HG02798 (cell line): ENCODE data around the gene DCTN3.
"Not testable (repeated sequence)": the region's sequence is repeated elsewhere in the genome, so short reads cannot be mapped to it uniquely, and the experiment has no call there.

Source experiments
- ATAC-seq: cut with Tn5 transposase; IDR thresholded peaks from one replicate; pipeline ENCODE4 v1.9.1; 2021; ENCODE audit warnings: mild to moderate bottlenecking; ENCODE audit not compliant: unreplicated experiment, poor library complexity

Gene DCTN3

DNA sequence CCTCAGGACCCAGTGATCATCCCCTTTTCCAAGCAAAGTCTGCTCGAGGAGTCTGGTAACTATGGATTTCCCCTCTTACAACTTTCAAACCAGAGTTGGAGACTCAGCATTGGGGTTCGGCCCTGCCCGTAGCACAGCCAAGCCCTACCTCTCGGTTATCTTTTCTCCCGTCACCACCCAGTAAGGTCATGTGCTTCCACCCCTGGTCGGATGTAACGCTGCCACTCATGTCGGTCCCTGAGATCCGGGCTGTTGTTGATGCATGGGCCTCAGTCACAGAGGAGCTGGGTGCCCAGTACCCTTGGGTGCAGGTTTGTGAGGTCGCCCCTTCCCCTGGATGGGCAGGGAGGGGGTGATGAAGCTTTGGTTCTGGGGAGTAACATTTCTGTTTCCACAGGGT, 27.4 kb upstream of the DCTN3 start:
- no peak for ATAC-seq

DNA sequence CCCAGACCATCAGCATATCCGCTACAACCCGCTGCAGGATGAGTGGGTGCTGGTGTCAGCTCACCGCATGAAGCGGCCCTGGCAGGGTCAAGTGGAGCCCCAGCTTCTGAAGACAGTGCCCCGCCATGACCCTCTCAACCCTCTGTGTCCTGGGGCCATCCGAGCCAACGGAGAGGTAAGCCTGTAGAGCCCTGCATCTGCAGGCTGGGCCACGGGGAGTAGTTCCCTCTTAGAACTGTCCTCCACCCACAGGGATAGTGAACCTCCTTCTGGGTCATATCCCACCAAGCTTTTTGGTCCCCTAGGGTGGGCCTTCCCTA, 26.7 kb upstream of the DCTN3 start:
- ATAC-seq, result no peak

DNA sequence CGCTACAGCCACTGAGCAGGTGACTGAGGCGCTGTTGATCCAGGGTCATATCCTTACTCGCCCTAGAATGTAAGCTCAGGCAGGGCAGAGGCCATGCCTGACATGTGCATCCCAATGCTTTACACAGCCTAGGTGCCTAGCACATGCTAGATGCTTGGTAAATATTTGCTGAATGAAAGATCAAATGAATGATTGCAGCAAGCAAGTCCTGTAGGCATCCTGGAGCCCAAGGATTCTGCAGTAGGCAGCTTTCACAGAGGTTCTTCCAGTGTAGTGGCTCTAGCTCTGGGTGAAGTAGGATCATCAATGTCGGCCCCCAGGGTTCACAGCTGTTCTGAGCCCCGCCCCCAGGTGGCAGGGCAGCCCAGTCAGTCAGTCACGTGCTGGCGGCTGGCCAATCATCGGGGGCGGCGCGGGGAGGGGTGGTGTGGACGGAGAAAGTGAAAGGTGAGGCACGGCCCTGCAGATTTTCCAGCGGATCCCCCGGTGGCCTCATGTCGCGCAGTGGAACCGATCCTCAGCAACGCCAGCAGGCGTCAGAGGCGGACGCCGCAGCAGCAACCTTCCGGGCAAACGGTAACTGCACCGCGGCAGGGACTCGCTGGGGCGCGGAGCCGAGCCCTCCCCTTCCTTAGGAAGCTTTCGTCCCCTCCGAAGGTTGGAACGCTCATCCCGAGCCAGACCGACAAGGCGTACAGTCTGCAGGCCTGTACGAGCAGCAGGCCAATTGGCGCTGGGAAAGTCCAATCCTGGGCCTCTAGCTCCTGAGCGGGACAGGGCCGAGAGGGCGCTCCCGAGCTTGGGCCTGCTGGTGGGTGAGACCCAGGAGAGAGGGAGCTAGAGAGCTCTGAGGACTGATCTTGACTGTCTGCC, 26.2 kb upstream of the DCTN3 start, which contains the start of gene GALT:
Gene GALT (plus strand): TSS at position 465 of the 873 bp plus-strand sequence. CDS start 30 bp downstream, at position 495.
- peak; percentile 92 for ATAC-seq

DNA sequence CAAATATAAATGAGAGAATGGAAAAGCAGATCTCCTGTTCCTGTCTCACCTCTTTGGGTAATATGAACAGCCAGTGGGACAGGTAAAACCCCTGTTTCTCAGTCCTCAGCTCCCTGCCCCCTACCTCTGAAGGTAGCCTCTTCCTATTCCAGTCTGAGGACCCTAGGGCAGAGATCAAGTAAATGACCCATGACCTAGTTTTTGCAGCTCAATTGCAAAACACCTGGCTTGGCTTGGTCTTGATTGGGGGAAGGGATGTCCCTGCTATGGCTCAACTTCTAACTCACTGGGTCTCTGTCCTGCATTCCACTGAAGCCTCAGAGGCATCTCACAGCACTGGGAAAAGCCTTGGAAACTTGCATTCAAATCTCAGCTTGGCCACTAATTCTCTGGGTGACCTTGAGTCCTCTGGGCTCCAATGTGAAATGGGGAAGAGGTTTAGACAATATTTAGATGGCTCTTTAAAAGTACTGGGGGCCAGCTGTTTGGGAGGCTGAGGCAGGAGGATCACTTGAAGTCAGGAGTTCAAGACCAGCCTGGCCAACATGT, 24.5 kb upstream of the DCTN3 start:
- no peak for ATAC-seq

DNA sequence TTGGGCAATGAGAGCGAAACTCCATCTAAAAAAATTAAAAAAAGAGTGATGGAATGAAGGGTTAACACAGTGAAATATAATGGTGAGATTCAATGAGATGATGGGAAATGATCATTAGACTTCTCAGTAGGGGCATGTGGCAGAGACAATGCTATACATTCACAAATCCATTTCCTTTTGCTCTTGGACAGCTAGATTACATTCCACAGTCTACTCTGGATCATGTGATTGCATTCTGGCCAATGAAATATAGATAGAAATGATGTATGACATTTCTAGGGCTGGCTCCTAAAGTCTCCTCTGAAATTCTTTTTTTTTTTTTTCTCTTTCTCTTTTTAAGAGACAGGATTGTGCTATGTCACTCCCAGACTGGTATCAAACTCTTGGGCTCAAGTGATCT, 22.4 kb upstream of the DCTN3 start:
- ATAC-seq, result no peak

DNA sequence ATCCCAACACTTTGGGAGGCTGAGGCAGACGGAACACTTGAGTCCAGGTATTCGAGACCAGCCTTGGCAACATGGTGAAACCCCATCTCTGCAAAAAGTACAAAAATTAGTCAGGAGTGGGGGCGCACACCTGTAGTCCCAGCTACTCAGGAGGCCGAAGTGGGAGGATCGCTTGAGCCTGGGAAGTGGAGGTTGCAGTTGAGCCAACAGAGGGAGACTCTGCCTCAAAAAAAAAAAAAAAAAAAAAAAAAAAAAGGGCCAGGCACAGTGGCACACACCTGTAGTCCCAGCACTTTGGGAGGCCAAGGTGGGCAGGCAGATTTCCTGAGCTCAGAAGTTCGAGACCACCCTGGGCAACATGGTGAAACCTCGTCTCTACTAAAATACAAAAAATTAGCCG, 19.0 kb upstream of the DCTN3 start:
- not testable (repeated sequence) for ATAC-seq

DNA sequence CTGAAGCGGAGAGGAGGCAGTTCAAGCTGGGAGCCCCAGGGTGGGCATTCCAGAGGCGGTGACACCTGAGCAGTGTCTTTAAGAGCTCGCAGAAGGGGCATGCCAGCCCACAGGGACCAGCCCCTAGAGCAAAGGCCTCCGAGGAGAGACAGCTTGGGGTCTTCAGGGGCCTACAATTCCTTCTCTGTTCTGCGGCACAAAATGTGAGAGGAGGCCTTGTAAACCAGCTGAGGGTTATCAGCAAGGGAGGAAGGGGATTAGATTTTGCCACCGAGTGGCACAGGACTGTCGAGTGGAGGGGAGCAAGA, 17.8 kb upstream of the DCTN3 start:
- no peak for ATAC-seq

DNA sequence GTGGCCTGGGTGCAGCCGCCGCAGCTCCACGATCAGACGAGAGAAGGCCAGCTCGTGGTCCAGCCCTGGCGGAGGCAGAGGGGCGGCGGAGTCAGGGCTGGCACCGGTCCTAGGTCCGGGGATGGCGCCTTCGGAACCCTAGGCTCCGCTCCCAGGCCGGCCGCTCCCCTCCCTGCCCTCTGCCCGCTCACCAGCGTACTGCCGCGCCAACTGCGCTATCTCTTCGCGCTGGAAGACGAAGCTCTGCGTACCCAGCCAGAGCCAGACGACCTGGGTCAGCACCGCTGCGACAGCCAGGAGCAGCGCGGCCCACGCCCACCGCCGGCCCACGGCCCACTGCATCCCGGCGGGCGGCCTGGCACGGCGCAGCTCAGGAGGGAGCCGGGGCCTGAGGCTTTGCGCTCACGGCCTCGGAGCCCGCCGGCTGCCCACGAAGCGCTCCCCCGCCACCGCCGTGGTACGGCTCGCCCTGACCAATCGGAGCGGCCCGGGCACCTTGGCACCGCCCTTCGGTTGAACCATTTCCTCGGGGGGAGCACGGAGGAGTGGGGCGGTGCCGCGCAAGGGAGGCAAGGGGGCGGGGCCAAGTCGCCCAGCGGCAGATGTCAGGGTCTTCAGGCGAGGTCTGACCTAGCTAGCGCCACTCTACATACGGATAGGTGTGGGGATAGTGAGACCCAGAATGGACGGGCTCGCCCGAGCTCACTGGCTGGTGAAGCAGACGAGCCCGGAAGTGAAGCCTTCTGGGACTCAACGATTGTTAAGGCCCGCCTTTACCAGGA, 17.3 kb upstream of the DCTN3 start, which contains the start of gene SIGMAR1:
Gene SIGMAR1 (minus strand): TSS at position 432 of the 782 bp plus-strand sequence. CDS start 90 bp downstream, at position 342.
- ATAC-seq, result peak; percentile 93

DNA sequence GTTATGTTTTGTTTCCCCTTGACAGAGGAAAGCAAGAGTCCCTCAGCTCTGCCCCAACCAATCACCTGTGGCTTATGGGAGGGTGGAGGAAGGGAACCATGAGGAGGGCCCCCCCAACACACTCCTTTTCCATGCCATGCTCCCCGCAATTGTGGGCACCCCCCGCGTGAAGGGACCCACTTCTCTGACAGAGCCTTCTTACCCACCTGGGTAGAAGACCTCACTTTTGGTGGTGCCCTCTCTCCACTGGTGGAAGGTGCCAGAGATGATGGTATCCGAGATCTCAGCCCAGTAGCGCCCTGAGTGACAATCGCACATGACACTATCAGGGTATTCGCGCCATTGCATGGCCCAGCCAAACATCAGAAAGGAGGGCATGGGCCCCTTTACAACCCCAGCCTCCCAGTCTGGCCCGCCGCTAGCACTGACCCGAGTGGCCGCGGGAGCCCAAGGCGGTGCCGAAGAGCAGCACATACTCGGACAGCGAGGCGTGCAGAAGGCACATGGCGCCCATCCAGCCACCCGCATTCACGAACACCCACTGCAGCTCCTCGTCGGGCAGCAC, 16.6 kb upstream of the DCTN3 start:
- no peak for ATAC-seq

DNA sequence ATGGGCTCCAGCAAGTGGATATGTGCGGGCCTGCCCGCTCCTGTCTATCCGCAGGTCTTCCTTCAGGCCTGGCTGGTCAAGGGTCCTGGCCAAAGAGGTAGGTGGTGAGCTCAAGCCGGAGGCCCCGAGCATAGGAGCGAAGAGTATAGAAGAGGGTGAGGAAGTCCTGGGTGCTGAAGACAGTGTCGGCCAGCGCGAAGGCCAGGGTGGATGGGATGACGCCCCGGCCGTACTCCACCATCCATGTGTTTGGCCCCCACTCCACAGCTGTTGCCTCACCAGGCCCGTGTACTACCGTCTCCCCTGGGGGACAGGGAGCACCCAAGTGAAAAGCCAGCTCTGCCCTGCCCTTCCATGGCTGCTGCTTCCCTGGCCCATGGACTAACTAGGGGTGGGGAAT, 15.3 kb upstream of the DCTN3 start:
- no peak for ATAC-seq

DNA sequence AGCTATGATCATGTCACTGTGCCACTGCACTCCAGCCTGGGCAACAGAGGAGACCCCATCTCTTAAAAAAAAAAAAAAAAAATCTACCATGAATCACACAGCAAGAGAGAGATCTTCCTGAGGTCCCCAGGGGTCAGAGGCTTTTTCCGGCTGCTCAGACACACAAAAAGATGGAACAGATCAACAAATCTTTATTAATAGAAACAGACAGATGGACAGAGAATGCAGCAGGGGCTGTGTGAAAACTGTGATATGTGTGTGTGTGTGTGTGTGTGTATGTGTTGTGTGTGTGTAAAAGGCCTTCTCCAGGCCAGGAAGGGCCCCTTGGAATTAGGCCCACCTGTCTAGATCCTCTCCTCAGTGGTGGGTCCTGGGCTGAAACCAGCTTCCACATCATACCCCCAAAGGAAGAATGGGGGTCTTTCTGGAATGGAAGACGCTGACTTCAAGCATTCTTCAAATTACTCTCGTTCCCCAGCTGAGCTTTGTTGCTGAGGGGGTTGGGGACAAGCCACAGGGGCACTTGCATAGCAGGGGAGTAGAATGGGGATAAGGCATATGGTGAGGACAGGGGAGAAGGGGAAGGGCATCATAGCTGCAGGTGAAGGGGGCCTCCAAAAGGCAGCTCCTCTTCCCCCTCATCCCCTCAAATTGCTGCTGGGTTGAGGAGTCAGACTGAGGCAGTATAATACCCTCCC, 14.4 kb upstream of the DCTN3 start:
- no peak for ATAC-seq

DNA sequence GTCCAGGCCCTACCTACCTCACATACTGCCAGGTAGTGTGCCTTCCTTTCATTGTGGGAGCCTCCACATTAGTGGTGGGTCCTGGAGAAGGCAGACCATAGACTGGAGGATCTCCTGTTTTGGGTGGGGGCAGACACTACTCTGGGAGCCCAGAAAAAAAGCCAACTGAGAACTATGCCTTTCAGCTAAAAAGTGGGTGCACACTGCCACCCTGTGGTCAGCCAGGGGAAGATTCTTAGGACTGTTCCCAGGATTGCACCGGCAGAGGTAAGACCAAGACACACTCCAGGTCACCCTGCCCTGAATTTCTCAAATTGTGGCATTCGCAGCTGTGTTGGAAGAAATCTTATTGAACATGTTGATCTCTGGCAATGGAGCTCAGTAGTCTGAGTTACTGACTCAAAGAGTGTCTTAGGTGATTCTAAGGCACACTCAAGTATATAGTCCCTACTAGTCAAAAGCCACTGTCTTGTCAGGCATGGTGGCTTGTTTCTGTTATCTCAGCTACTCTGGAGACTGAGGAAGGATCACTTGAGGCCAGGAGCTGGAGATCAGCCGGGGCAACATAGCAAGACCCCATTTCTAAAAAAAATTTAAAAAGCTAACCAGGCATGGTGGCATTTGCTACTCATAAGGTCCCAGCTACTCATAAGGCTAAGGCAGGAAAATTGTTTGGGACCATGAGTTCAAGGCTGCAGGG, 13.7 kb upstream of the DCTN3 start:
- peak; percentile 31 for ATAC-seq

DNA sequence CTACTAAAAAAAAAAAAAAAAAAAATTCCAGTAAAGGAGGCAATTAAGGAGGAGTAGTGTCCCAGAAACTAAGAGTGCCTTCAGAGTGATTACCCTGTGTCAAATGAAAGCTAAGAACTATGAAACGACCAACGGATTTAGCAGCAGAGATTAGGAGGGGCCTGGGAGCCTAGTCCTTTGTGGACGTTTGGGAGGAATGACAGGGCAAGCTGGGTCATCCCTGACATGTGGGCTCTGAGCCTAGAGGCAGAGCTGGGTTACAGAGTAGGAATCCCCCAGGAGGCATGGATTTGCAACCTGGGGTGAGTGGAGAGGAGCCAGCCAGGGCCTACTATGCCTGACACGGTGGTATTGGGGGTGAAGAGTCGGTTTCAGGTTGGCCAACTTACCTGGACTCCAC, 12.9 kb upstream of the DCTN3 start:
- ATAC-seq, result no peak

DNA sequence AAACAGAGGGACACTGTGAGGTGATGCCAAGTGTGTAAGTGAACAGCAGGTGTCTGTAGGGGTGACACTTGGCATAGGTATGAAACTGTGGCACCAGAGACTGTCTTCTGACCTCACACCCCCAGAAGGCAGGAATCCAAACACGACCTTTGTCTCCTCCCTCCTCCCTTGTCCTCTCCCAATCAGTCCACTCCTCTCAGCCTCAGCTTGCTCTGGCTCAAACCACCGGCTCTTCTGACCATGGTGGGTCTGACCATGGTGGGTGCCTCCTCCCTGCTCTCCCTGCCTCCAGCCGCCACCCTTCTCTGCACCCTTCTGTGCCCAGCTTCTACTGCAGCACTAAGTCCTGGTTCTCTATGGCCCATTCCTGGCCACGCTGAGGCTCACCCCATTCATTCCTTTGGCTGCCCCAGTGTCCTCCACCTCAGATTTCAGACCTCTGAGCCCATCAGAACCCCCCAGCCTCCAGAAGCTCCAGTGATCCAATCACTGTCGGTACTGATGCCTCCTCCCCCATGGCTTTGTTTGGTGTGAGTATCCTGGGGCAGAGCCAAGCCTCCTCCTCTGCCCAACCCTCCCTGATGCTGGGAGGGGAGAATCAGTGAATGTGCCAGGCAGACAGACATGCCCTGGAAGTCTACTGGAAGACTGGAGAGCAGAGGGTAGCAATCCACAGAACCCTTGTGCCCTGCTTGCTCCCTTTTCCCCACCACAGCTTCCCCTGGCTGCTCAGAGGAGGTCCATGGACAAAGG, 10.3 kb upstream of the DCTN3 start:
- no peak for ATAC-seq

DNA sequence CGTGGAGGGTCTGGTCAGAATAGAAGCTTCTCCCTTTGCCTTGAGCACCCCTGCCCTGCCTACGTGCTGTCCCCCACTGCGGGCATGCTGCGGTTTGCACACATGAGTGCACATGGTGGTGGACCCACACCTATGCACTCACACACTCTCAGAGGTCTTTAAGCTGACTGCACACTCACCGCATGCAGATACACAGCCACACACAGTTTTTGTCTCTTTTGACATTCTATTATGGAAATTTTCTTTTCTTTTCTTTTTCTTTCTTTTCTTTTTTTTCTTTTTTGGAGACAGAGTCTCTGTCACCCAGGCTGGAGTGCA, 9.2 kb upstream of the DCTN3 start:
- ATAC-seq, result no peak

DNA sequence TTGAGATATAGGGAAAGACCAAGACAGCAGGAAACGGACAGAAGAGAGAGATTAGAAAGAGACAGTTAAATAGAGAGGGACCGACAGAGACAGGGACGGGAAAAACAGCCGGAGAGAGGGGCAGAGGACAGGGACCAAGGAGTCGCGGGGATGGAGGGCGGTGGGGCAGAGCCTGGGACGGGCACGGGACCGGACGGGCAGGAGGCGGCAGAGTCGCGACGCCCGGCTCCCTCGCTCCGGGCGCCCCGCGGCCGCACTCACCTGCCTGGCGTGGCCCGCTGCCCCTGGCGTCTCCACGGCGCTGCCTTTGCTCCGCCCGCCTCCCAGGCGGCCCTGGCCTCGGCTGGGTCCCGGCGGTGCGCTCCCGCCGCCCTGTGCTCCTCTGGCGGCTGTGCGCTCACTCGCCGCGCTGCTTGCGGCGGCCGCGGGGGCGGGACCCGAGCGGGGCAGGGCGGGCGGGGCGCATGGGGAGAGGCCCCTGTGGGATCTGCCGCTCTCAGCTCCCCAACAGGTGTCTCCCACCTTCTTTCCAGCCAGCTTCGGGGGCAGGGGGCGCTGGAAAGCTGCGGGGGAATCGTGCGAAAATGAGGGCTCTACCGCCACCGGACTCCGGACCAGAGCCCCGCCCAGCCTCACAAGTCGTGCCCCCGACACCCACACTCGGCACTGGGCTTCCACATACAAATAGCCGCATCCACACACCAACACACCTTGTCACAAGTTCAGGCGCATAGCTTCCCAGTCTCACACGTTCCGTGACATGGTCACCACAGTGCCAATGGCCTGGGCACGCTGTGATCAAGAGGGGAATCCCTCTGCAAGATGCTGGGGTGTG, 8.6 kb upstream of the DCTN3 start, which contains the start of gene ARID3C:
Gene ARID3C (minus strand): TSS at position 411 of the 835 bp plus-strand sequence. CDS start 1,052 bp downstream, outside the sequence.
- peak; percentile 54 for ATAC-seq

DNA sequence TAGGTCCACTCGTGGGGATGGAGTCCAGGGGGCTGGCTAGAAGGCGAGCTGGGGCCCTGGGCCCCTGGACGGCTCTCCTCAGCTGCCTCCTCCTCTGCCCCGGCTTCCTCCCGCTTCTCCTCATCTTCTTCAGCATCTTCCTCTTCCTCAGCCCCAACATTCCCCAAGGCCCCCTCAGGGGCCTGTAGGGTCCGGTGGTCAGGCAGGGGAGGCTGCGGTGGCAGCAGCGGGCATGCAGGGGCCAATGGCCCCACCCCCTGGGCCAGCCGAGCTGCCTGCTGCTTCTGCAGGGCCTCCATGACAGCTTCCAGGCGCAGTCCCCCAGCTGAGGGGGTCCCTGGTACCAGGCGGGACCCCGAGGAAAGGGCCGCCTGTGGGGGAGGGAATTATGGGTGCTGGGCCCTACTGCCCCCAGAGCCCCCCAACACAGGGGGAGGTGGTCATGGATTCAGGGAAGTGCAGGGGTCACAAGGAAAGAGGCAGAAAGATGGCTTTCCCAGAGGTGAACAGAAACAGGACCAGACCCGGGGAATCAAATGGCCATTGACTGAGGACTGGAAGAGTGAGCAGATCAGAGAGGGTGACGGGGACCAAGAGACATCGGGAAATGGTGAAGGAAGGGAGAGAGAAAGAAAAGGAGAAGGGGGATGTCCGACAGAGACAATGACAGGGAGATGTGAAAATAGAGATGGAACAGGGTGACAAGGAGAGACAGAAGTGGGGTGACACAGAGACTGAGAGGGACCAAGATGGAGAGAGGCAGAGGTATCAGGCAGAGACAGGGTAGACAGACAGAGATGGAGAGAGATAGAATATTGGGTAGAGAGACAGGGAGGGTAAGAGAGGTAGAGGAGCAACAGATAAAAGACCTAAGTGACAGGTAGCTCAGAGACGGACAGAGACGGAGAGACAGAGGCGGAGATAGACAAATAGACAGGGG, 7.7 kb upstream of the DCTN3 start:
- no peak for ATAC-seq
